Fibroblast of mammary gland (primary cell): ENCODE data around the gene BACH1.

ENCODE experiments used
- DNase-seq: peaks from one replicate; pipeline ENCODE4 v3.0.0-alpha.2; 2010; ENCODE audit warnings: low read depth
- H3K4me3 ChIP-seq: 2 replicates; pipeline ENCODE4 v1.5.1; 2011; ENCODE audit warnings: low read depth, mild to moderate bottlenecking, low read length, moderate library complexity; ENCODE audit not compliant: control insufficient read depth
- CTCF ChIP-seq: conservative IDR thresholded peaks from 2 replicates; pipeline ENCODE4 v1.5.1; 2011; ENCODE audit warnings: low read depth, low read length, inconsistent platforms; ENCODE audit not compliant: control insufficient read depth, insufficient read depth

Gene BACH1

GRCh38 chr21:29306920-29307319 lies 8.2 kb downstream of the BACH1 start:
- no peak for TF ChIP-seq CTCF
- H3K4me3 ChIP-seq = no peak overlapping the region
- DNase-seq = no peak

GRCh38 chr21:29307718-29308455 lies 9.2 kb downstream of the BACH1 start:
- TF ChIP-seq CTCF = no peak
- DNase-seq = no peak

GRCh38 chr21:29308456-29308783 lies 9.7 kb downstream of the BACH1 start:
- no peak for TF ChIP-seq CTCF
- H3K4me3 ChIP-seq = no peak overlapping the region
- no peak for DNase-seq

More at GRCh38 chr21:29307718-29308455, 9.2 kb downstream of the BACH1 start:
- no peak overlapping the region for H3K4me3 ChIP-seq

GRCh38 chr21:29309703-29310102 lies 11.0 kb downstream of the BACH1 start:
- TF ChIP-seq CTCF = no peak
- DNase-seq = no peak
- no peak overlapping the region for H3K4me3 ChIP-seq

GRCh38 chr21:29311802-29312201 lies 13.1 kb downstream of the BACH1 start:
- no peak for TF ChIP-seq CTCF
- DNase-seq = no peak
- H3K4me3 ChIP-seq = no peak overlapping the region

- H3K4me3 ChIP-seq = no peak overlapping the region
- DNase-seq = no peak
- no peak for TF ChIP-seq CTCF
Observed at GRCh38 chr21:29312981-29313380, 14.3 kb downstream of the BACH1 start.
